Esophagus (tissue), 2 donors: ENCODE results near the gene NDUFB10. TPM values are rescaled to one million over a fixed set of nuclear protein-coding genes. Genes with fewer than 3 reads are reported as not detected.
"Not testable (repeated sequence)": the region's sequence is repeated elsewhere in the genome, so short reads cannot be mapped to it uniquely, and the experiment has no call there.

Experiments used
- H3K27ac ChIP-seq, 2 donors: one replicate each; pipeline ENCODE4 v1.5.1; 2013; ENCODE audit warnings: low read depth in 2 of 2, mild to moderate bottlenecking in 2 of 2, inconsistent platforms in 1 of 2, low read length in 1 of 2, moderate library complexity in 1 of 2
- H3K27me3 ChIP-seq, 2 donors: one replicate each; pipeline ENCODE4 v1.6.1; 2013; ENCODE audit warnings: low read length in 2 of 2, control low read depth in 1 of 2, mild to moderate bottlenecking in 1 of 2; ENCODE audit not compliant: insufficient read depth in 2 of 2, control insufficient read depth in 1 of 2
- H3K36me3 ChIP-seq, 2 donors: one replicate each; pipeline ENCODE4 v1.6.1; 2013; ENCODE audit warnings: low read length in 1 of 2; ENCODE audit not compliant: control insufficient read depth in 2 of 2, insufficient read depth in 2 of 2
- H3K4me1 ChIP-seq, 2 donors: one replicate each; pipeline ENCODE4 v1.6.1; 2013; ENCODE audit warnings: low read length in 1 of 2; ENCODE audit not compliant: control insufficient read depth in 2 of 2, insufficient read depth in 2 of 2
- H3K4me3 ChIP-seq, 2 donors: one replicate each; pipeline ENCODE4 v1.5.1; 2013; ENCODE audit warnings: low read length in 2 of 2, mild to moderate bottlenecking in 2 of 2, low read depth in 1 of 2, moderate library complexity in 1 of 2
- H3K9me3 ChIP-seq, 2 donors: one replicate each; pipeline ENCODE4 v1.6.1; 2013; ENCODE audit warnings: mild to moderate bottlenecking in 2 of 2, low read depth in 1 of 2, low read length in 1 of 2, moderate library complexity in 1 of 2; ENCODE audit not compliant: control insufficient read depth in 2 of 2, insufficient read depth in 1 of 2
- WGBS, 2 donors: extraction: QIAGEN DNeasy Blood & Tissue Kit; methylation state at CpG; one replicate each; pipeline ENCODE4 v1.1.7; 2013; 5-methylcytosine and 5-hydroxymethylcytosine counted together
- polyA plus RNA-seq, 2 donors: library from polyadenylated mRNA; stranded (reverse); fragments of 200-250 nt; gene quantifications; one replicate each; pipeline ENCODE4 v1.2.3, GENCODE V29; 2013
- donor health status: healthy with polysubstance abuse.
- donor health status: Bipolar disorder and iron deficiency.

Gene NDUFB10
- polyA plus RNA-seq, 2 donors: 160 to 207 TPM

DNA sequence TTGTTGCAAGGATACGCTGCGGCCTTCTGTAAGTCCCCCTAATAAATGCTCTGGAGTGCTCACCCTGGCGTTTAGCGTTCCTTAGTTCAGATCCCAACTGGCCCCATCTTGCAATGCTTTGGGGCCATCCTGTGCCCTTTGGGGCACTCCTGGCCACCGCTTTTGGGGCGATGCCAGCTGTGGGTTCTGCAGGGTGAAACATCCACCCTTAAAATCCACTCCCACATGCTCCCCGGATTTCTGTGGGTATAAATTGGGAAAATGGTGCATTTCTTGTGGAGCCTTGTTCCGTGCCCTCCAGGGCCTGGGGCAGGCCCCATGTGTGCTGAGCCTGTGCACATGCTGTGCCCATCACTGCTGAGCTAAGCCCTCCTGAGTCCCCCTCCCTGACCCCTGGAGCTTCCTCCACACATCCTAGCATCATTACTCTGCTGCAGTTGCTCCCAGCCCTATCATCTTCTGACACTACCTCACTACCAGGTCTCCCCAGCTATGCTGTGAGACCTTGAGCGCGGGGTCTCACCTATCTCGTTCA lies 22.3 kb upstream of the NDUFB10 start:
- H3K9me3 ChIP-seq: no peaks in the 10 kb centered on the region
- no peak overlapping the region for H3K4me3 ChIP-seq
- peaks cover 2% of the 10 kb centered on the region in 2 donors for H3K4me1 ChIP-seq
- H3K27ac ChIP-seq: no peak overlapping the region
- no peaks in the 10 kb centered on the region for H3K27me3 ChIP-seq
- H3K36me3 ChIP-seq: peaks cover 0 to 28% of the 10 kb centered on the region in 2 donors
- 88 to 91% methylated on average over 11 of the region's 11 CpGs for WGBS, 2 donors

DNA sequence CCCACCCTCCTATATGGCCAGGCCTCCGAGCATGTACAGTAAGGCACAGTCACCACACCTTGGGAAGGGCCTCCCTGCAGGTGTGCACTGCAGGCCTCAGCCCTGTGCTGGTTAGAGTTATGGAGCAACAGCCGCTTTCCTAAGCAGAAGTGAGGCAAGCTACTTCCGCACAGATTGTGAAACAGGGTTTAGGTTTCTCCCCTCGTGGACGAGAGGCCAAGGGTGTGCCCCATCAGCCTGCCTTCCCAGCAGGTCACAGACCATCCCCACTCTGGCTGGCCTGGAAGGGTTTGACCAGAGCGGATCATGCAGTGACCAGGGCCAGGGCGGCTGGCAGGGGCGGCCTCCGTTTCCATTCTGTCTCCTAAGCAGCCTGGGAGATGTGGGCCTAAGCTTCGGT lies 21.0 kb upstream of the NDUFB10 start:
- WGBS, 2 donors: 90 to 93% methylated on average over 10 of the region's 10 CpGs
- H3K27ac ChIP-seq: no peak overlapping the region
- H3K9me3 ChIP-seq: no peaks in the 10 kb centered on the region
- peaks cover 0 to 2% of the 10 kb centered on the region in 2 donors for H3K4me1 ChIP-seq
- peaks cover 0 to 28% of the 10 kb centered on the region in 2 donors for H3K36me3 ChIP-seq
- no peak overlapping the region for H3K4me3 ChIP-seq
- no peaks in the 10 kb centered on the region for H3K27me3 ChIP-seq

DNA sequence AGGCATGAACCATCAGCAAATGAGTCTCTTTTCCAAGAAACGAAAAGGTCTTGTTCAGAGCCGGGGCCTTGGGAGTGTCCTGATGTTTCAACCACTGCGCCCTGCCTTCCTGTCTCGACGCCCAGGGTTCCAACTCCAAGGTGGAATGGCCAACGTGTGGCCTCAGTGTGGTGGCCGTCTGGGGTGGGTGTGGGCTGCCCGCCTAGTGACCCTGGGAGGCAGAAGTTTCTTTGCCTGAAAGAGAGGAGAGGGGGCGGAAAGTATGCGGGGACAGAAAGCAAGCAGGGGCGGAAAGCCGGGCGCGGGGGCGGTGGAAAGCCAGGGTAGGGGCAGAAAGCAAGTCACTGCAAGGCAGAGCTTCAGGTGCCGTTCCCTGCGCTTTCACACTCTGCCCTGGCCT lies 20.4 kb upstream of the NDUFB10 start:
- Histone ChIP-seq H3K4me3 (no peak overlapping the region), H3K36me3 (peaks cover 0 to 28% of the 10 kb centered on the region in 2 donors), H3K27me3 (no peaks in the 10 kb centered on the region), H3K9me3 (no peaks in the 10 kb centered on the region), H3K4me1 (peaks cover 0 to 2% of the 10 kb centered on the region in 2 donors), H3K27ac (no peak overlapping the region)
- 88% methylated on average over 17 of the region's 17 CpGs for WGBS, 2 donors

DNA sequence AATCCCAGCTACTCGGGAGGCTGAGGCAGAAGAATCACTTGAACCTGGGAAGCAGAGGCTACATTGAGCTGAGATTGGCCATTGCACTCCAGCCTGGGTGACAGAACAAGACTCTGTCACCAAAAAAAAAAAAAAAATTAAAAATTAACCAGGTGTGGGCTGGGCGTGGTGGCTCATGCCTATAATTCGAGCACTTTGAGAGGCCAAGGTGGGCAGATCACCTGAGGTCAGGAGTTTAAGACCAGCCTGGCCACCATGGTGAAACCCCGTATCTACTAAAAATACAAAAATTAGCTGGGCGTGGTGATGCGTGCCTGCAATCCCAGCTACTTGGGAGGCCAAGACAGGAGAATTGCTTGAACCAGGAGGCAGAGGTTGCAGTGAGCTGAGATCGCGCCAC lies 19.5 kb upstream of the NDUFB10 start:
- WGBS, 2 donors: 81 to 94% methylated on average over 8 of the region's 8 CpGs
- not testable (repeated sequence) for H3K9me3 ChIP-seq, H3K4me3 ChIP-seq, H3K4me1 ChIP-seq, H3K27ac ChIP-seq, H3K27me3 ChIP-seq
- H3K36me3 ChIP-seq: peaks cover 0 to 28% of the 10 kb centered on the region in 2 donors

DNA sequence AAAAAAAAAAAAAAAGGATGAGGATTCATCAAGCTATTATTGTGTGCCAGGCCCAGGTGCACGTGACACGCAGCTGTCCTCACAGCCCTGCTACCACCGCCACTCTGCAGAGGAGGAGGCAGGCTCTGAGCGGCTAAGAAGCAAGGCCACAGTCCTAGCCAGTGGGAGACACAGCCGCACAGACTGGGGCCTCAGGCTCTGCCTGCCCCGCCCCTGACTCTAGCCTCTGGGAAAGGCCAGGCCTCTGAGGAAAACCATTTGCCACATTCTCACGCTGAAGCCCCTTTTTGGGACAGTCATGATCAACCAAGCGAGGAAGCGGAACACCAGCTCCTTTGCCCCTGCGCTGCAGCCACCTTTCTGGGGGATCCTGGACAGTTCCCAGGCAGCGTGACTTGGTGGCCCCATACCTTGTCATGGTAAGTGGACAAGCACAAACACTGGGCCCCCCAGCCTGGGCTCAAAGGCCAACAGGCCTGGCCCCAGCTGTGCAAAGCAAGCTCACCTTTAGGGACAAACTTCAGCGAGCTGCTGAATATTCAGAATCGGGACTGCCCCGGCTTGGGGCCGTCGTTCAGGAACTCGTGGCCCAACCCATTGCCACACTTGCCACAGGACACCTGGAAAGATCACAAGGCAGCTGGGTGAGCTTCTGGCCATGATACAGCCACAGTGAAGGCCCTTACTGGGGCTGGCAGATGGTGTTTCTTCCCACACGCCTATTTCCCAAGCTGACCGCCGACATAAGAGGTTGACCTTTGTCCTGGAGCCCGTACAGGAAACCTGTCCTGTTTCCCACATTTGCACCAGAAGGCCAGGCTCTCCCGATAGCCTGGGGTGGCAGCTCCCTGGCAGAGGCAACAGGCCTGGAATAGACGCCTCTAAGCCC lies 18.8 kb upstream of the NDUFB10 start:
- Histone ChIP-seq H3K4me3 (no peak overlapping the region), H3K4me1 (peaks cover 0 to 2% of the 10 kb centered on the region in 2 donors), H3K36me3 (peaks cover 0 to 28% of the 10 kb centered on the region in 2 donors), H3K9me3 (no peaks in the 10 kb centered on the region), H3K27ac (no peak overlapping the region), H3K27me3 (no peaks in the 10 kb centered on the region)
- WGBS, 2 donors: 72 to 87% methylated on average over 22 to 23 of the region's 23 CpGs

DNA sequence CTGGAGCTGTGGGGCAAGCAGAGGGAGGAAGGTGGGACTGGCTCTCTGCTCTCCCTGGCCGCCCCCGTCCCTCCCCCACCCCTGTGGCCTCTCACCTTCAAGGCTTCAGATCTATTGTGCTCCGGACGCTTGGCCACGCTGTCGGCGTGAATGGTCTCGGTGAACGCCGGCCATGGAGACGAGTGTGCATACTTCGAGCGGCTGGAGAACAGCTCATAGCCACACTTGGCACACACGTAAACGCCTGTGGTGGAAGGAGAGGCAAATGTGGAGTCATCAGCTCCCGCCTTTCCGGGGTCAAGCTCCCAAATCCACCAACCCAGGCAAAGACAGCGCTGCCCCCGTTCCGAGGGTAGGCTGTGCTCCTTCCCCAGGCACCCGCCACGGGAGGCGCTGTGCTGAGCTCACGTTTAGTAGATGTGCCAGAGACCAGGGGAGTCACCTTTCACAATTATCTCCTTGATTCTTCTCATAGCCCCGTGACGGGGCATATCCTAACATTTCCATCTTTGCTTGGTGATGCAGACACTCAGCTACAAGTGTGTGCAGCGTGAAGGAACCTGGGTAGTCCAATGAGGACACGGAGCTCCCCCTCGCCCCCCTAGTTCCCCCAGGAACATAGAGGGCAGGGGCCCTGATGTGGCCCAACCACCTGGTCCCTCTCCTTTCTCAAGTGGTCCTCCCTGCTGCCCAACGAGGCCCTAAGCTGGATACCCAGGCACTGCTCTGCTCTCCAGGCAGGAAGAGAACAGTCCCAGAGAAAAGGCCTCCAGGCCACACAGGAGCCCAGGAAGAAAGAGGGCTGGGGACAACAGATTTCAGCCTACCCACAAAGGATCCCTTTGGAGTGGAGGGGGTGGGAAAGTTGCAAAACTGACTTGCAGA lies 17.9 kb upstream of the NDUFB10 start:
- no peaks in the 10 kb centered on the region for H3K9me3 ChIP-seq
- peaks cover 0 to 2% of the 10 kb centered on the region in 2 donors for H3K4me1 ChIP-seq
- peak overlapping the region; percentile 83 to 94 for H3K27ac ChIP-seq
- no peaks in the 10 kb centered on the region for H3K27me3 ChIP-seq
- peaks cover 0 to 28% of the 10 kb centered on the region in 2 donors for H3K36me3 ChIP-seq
- 65 to 86% methylated on average over 30 of the region's 30 CpGs for WGBS, 2 donors
- peak overlapping the region in 1 of 2 donors; percentile 87 for H3K4me3 ChIP-seq

DNA sequence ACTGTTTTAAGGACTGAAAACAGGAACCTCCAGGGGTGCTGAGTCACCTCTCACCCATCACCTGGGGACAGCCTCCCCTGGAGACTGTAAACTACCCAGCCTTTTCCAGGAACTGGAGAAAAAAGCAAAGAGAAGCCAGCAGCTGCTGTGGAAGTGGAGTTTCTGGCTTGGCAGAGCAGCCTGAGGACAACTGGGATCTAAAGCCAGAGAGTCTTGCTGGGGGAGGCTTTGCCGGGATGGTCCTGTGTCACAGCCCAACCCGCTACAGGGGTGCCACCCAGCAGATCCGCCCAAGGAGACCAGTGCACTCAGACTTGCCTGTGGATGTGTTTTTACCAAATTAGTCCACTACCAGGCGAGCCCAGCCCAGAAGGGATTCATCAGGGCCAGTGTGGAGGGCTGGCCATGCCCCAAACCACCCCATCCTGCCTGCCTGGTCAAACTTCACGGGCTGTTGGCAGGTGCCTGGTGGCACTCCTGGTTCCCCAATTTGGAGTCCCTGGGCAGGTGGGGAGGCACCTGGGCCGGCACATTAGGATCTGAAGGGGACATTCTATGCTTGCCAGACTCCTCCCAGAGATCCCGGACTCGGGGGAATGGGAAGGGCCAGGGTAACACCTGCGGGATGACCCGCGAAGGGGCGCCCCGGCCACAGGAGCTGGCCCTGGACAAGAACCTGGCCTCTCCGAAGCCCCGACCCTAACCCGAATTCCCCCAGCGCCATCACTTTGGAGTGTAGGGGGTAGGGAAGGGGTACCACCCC lies 17.1 kb upstream of the NDUFB10 start:
- Histone ChIP-seq H3K4me3 (peak overlapping the region; percentile 74 to 87), H3K36me3 (peaks cover 0 to 24% of the 10 kb centered on the region in 2 donors), H3K27ac (peak overlapping the region; percentile 83 to 94), H3K27me3 (no peaks in the 10 kb centered on the region), H3K9me3 (no peaks in the 10 kb centered on the region), H3K4me1 (peaks cover 0 to 2% of the 10 kb centered on the region in 2 donors)
- WGBS, 2 donors: 12 to 17% methylated on average over 15 to 17 of the region's 17 CpGs

DNA sequence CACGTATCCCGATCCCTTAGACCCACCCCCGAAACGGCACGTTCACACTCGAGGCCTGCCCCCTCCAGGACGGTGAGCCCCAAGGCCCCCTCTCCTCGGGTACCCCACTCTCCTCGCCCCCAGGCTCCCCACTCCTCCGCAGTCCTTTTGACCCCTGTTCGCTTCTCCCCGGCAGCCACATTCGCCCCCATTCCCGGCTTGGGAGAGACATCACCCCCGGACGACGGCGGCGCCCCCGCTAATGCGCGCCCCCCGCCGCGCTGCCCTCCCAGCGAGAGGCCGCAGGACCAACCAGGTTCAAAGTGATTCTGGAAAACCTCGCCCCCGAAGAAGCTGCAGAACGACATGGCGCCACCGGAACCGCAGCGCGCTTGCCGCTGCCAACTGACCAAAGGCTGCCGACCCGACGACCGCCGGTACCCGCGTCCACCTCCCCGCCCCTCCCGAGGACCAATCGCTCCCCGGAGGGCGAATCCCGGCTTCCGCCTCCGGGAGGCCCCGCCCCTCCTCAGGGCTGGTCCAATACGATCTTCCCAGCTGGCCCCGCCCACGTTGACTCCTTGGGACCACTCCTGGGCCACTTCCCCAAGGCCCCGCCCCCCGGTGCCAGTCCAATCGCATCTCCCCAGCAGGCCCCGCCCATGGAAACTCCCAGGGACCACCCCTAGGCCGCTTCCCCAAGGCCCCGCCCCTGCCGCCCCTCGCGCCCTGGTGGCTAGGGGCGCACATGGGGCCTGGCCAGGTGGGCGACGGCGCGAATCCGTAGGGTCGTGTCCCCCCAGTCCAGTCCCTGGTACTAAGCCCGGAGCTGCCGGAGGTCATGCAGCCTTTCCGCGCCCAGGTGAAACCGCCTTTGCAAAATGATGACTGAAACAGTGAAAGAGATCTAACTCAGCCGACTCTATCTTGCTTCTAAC lies 16.3 kb upstream of the NDUFB10 start, which contains the start of gene MSRB1:
Gene MSRB1 (minus strand): TSS at position 390 of the 917 bp plus-strand sequence. CDS start 43 bp downstream, at position 347.
- peak within 1 kb of the TSS; percentile 83 to 94 for H3K27ac ChIP-seq
- peaks cover 0 to 21% of the 10 kb centered on the region in 2 donors for H3K36me3 ChIP-seq
- peaks cover 0 to 2% of the 10 kb centered on the region in 2 donors for H3K4me1 ChIP-seq
- 1% methylated on average over 66 to 77 of the region's 77 CpGs for WGBS, 2 donors
- no peaks in the 10 kb centered on the region for H3K9me3 ChIP-seq
- no peaks in the 10 kb centered on the region for H3K27me3 ChIP-seq
- H3K4me3 ChIP-seq: peak within 1 kb of the TSS; percentile 74 to 87
